RKO (cell line): Measurements from ENCODE around the gene APC2.
"Not testable (repeated sequence)": the region's sequence is repeated elsewhere in the genome, so short reads cannot be mapped to it uniquely, and the experiment has no call there.

Source experiments
- DNase-seq: peaks from one replicate; pipeline ENCODE4 v3.0.0-alpha.2; 2016; ENCODE audit warnings: low spot score

APC2 gene

GRCh38 chr19:1416014-1416841, 33.7 kb upstream of the APC2 start:
- no peak for DNase-seq

GRCh38 chr19:1417145-1417544, 32.8 kb upstream of the APC2 start:
- DNase-seq = no peak

- DNase-seq = no peak
These were observed 32.0 kb upstream of the APC2 start for GRCh38 chr19:1417681-1418495.

GRCh38 chr19:1418496-1418775, 31.5 kb upstream of the APC2 start:
- no peak for DNase-seq

- no peak for DNase-seq
These were observed 30.8 kb upstream of the APC2 start for GRCh38 chr19:1418951-1419738.

- not testable (repeated sequence) for DNase-seq
These were observed 29.8 kb upstream of the APC2 start for GRCh38 chr19:1420085-1420484.

GRCh38 chr19:1420590-1420989, 29.3 kb upstream of the APC2 start:
- DNase-seq = no peak

- no peak for DNase-seq
These were observed 28.5 kb upstream of the APC2 start for GRCh38 chr19:1421218-1421957.

- no peak for DNase-seq
These were observed 28.0 kb upstream of the APC2 start for GRCh38 chr19:1421958-1422305.

- DNase-seq = no peak
These were observed 27.6 kb upstream of the APC2 start for GRCh38 chr19:1422360-1422759.

- DNase-seq = no peak
These were observed 27.0 kb upstream of the APC2 start for GRCh38 chr19:1422943-1423342.

- DNase-seq = no peak
These were observed 26.3 kb upstream of the APC2 start for GRCh38 chr19:1423436-1424191.

- DNase-seq = no peak
These were observed 25.5 kb upstream of the APC2 start for GRCh38 chr19:1424192-1424955.

- DNase-seq = no peak
These were observed 24.7 kb upstream of the APC2 start for GRCh38 chr19:1425102-1425837.

GRCh38 chr19:1425902-1426301, 24.0 kb upstream of the APC2 start:
- no peak for DNase-seq

GRCh38 chr19:1426736-1427135, 23.2 kb upstream of the APC2 start:
- no peak for DNase-seq

- no peak for DNase-seq
These were observed 22.6 kb upstream of the APC2 start for GRCh38 chr19:1427221-1427920.

- DNase-seq = no peak
These were observed 21.1 kb upstream of the APC2 start for GRCh38 chr19:1428738-1429391.

GRCh38 chr19:1429750-1430149, 20.2 kb upstream of the APC2 start:
- DNase-seq = no peak
